GM12878 (cell line): ENCODE data around the gene FAS. TPM values are rescaled to one million over a fixed set of nuclear protein-coding genes. Genes with fewer than 3 reads are reported as not detected.

Experiments used
- ATAC-seq: fragments of 200-7000 bp; cut with Tn5 transposase; 3 replicates; pipeline ENCODE4 v1.9.1; 2020; ENCODE audit warnings: mild to moderate bottlenecking, moderate library complexity
- BruUV-seq: library from RNA; stranded (reverse); fragments of 400-500 nt; replicated peaks from 2 replicates; lab custom pipeline; 2021; lab: Mats Ljungman, UMichigan
- CTCF ChIA-PET: fragments of 300-600 bp; sonication (Branson Sonifier 250); formaldehyde crosslinking; extraction: SDS; loops from one replicate; lab custom pipeline; 2021; ENCODE audit warnings: inconsistent platforms; lab: Yijun Ruan, JAX
- POLR2A ChIA-PET: fragments of 350-600 bp; formaldehyde crosslinking; extraction: SDS; loops from one replicate; lab custom pipeline; 2021; ENCODE audit warnings: inconsistent platforms; lab: Charles Lee
- RAD21 ChIA-PET: fragments of 300-600 bp; sonication (Branson Sonifier 250); formaldehyde crosslinking; loops from one replicate; lab custom pipeline; 2023; ENCODE audit warnings: antibody characterized with exemption; ENCODE audit not compliant: unreplicated experiment; lab: Charles Lee
- SMC1A ChIA-PET: fragments of 300-600 bp; sonication (Branson Sonifier 250); formaldehyde crosslinking; loops from one replicate; lab custom pipeline; 2023; ENCODE audit not compliant: unreplicated experiment, uncharacterized antibody; lab: Charles Lee
- DNase-seq: peaks from one replicate; pipeline ENCODE4 v3.0.0-alpha.2; 2011; ENCODE audit warnings: low read depth, low spot score
- FAIRE-seq: peaks from 3 replicates; lab custom pipeline; 2011; peaks lifted over from hg19 to GRCh38; lab: Jason Lieb, UNC
- H2AFZ ChIP-seq: 2 replicates; pipeline ENCODE4 v1.6.0; 2011; ENCODE audit warnings: low read depth, low read length, control low read depth; ENCODE audit not compliant: control insufficient read depth
- H3K27ac ChIP-seq: 2 replicates; pipeline ENCODE4 v1.5.1; 2011; ENCODE audit warnings: control low read depth; ENCODE audit not compliant: control insufficient read depth, insufficient read depth
- H3K27me3 ChIP-seq, 2 experiments: replicated peaks in 1 of 2; 2 replicates each; pipeline versions ENCODE4 v1.6.0 to v1.6.1; 2011; ENCODE audit warnings: low read length in 1 of 2; ENCODE audit not compliant: control insufficient read depth in 2 of 2, insufficient read depth in 2 of 2
- H3K36me3 ChIP-seq, 2 experiments: 2 replicates each; pipeline ENCODE4 v1.5.1; 2011; ENCODE audit warnings: low read length in 1 of 2; ENCODE audit not compliant: control insufficient read depth in 2 of 2, insufficient read depth in 2 of 2
- H3K4me1 ChIP-seq: 2 replicates; pipeline ENCODE4 v1.6.1; 2011; ENCODE audit warnings: mild to moderate bottlenecking, low read length, moderate library complexity, mixed read lengths; ENCODE audit not compliant: control insufficient read depth, insufficient read depth
- H3K4me2 ChIP-seq: 2 replicates; pipeline ENCODE4 v1.6.0; 2011; ENCODE audit warnings: control low read depth; ENCODE audit not compliant: control insufficient read depth, insufficient read depth
- H3K4me3 ChIP-seq: fragments of 200-600 bp; sonication (generic); 2 replicates; pipeline ENCODE4 v1.5.1; 2016
- H3K79me2 ChIP-seq: 2 replicates; pipeline ENCODE4 v1.6.0; 2011; ENCODE audit warnings: low read length; ENCODE audit not compliant: control insufficient read depth, insufficient read depth
- H3K9ac ChIP-seq: 2 replicates; pipeline ENCODE4 v1.8.0; 2011; ENCODE audit warnings: low read length, control low read depth, mixed read lengths; ENCODE audit not compliant: control insufficient read depth, insufficient read depth
- H3K9me3 ChIP-seq: replicated peaks from 3 replicates; pipeline ENCODE4 v1.5.1; 2011; ENCODE audit warnings: mild to moderate bottlenecking, low read length; ENCODE audit not compliant: control insufficient read depth, insufficient read depth
- H4K20me1 ChIP-seq: 2 replicates; pipeline ENCODE4 v1.6.0; 2011; ENCODE audit not compliant: control insufficient read depth, insufficient read depth
- JUNB ChIP-seq: IDR thresholded peaks from 2 replicates; pipeline ENCODE4 v1.6.1; 2016; ENCODE audit warnings: antibody characterized with exemption, mild to moderate bottlenecking
- MLLT1 ChIP-seq: fragments of 450-650 bp; IDR thresholded peaks from 2 replicates; pipeline ENCODE4 v1.6.1; 2016; ENCODE audit warnings: mild to moderate bottlenecking
- RBBP5 ChIP-seq: fragments of 200-600 bp; sonication (generic); conservative IDR thresholded peaks from 2 replicates; pipeline ENCODE4 v1.6.1; 2016
- SREBF1 ChIP-seq: IDR thresholded peaks from 2 replicates; pipeline ENCODE4 v1.6.1; 2012; ENCODE audit warnings: mild to moderate bottlenecking, low read length
- USF2 ChIP-seq: IDR thresholded peaks from 2 replicates; pipeline ENCODE4 v1.6.1; 2011; ENCODE audit warnings: low read depth, low read length, improper control_type of control experiment, borderline replicate concordance
- ZNF384 ChIP-seq: IDR thresholded peaks from 2 replicates; pipeline ENCODE4 v1.6.1; 2012; ENCODE audit warnings: low read depth, mild to moderate bottlenecking, low read length, improper control_type of control experiment, borderline replicate concordance
- WGBS: methylation state at CpG from one replicate; pipeline ENCODE4 v1.1.6; 2016; ENCODE audit warnings: low lambda C conversion rate; ENCODE audit not compliant: insufficient replicate concordance, insufficient coverage; ENCODE audit errors: missing lambda C conversion rate; 5-methylcytosine and 5-hydroxymethylcytosine counted together
- in situ Hi-C: fragments of 300-500 bp; cut with MboI; formaldehyde crosslinking; loops from 9 replicates; pipeline ENCODE4 v1.14.3; 2018; ENCODE audit warnings: mixed read lengths
- intact Hi-C: fragments of 100-400 bp; cut with micrococcal nuclease; formaldehyde crosslinking; loops from one replicate; pipeline ENCODE4 v1.14.2; 2022; ENCODE audit not compliant: unreplicated experiment
- polyA plus RNA-seq, 11 experiments: library from polyadenylated mRNA; depleted of rRNA in 4 of 11; unstranded in 6 of 11; stranded (reverse) in 5 of 11; fragments of >200 nt; fragmentation: Nextera tagmentation in 4 of 11; fragmentation: Illumina TruSeq in 1 of 11; extraction: Ambion mirVana in 4 of 11; extraction: Trizol in 1 of 11; gene quantifications; 1 replicate in 1 of 11; 2 replicates in 10 of 11; pipeline versions ENCODE4 v1.2.1 to v1.2.3, GENCODE V29; 2011 to 2016; ENCODE audit warnings: inconsistent platforms in 2 of 11, missing spikeins in 2 of 11, low read depth in 1 of 11
- total RNA-seq, 4 experiments: library from RNA; depleted of rRNA in 3 of 4; stranded (reverse); fragments of >200 nt in 3 of 4; fragmentation: Illumina TruSeq in 1 of 4; extraction: Trizol in 1 of 4; gene quantifications; 2 replicates each; pipeline versions ENCODE4 v1.2.1 to v1.2.3, GENCODE V29; 2013 to 2021

FAS gene
- total and polyA plus RNA-seq, 10 of the 15 experiments (the other 5 are each of a cell fraction or from before 2014, with no cell fraction given): 50.1 to 147 (median 69.9) TPM

- no peak for TF ChIP-seq JUNB
- peak; percentile 74; the same call in 1 of the 2 replicates for TF ChIP-seq ZNF384
- TF ChIP-seq MLLT1: 0 out of 2 replicates have a peak, but pooled peaks have one; percentile 28
- TF ChIP-seq USF2: no peak
- no peak for TF ChIP-seq SREBF1
- 0 out of 2 replicates have a peak, but pooled peaks have one; percentile 75 for TF ChIP-seq RBBP5
- Histone ChIP-seq H3K79me2 (no peaks in the 10 kb centered on the region), H3K4me3 (peak overlapping the region; percentile 41; the same call in 1 of the 2 replicates), H3K36me3 (no peaks in the 10 kb centered on the region), H3K4me2 (peak overlapping the region; percentile 74), H3K9ac (0 out of 2 replicates have a peak overlapping the region, but pooled peaks have one; percentile 12), H3K9me3 (no peaks in the 10 kb centered on the region), H2AFZ (peak overlapping the region; percentile 77), H3K4me1 (no peaks in the 10 kb centered on the region), H3K27ac (peak overlapping the region; percentile 49; the same call in 1 of the 2 replicates), H4K20me1 (no peaks in the 10 kb centered on the region), H3K27me3 (no peaks in the 10 kb centered on the region)
- CTCF ChIA-PET: interaction anchor here (1.1 to 2.6 kb wide), 3 partner anchors 13 to 243 kb away, joined by 3 to 10 read pairs (median 8); no protein-coding TSS in a partner anchor
- POLR2A ChIA-PET: interaction anchor here (0.7 kb wide), 1 partner anchor 16 kb away, joined by 3 read pairs; no protein-coding TSS in a partner anchor
- intact Hi-C loops (no loop called here), in situ Hi-C loops (no loop called here)
- ATAC-seq (peak; percentile 55), DNase-seq (no peak), FAIRE-seq (no peak)
- BruUV-seq: no TSS peak
- SMC1A ChIA-PET: interaction anchor here (1.2 to 3.2 kb wide), 2 partner anchors 12 to 38 kb away, joined by 3 to 11 read pairs; no protein-coding TSS in a partner anchor
- 37% methylated on average over 7 of the region's 7 CpGs for WGBS
- RAD21 ChIA-PET: interaction anchor here (1.0 kb wide), 1 partner anchor 42 kb away, joined by 3 read pairs; no protein-coding TSS in a partner anchor
Measured at GRCh38 chr10:88974446-88975376, 15.9 kb upstream of the FAS start.
